Measurements from ENCODE around the gene UVRAG.
"Not testable (repeated sequence)": the region's sequence is repeated elsewhere in the genome, so short reads cannot be mapped to it uniquely, and the experiment has no call there.

Gene UVRAG

DNA sequence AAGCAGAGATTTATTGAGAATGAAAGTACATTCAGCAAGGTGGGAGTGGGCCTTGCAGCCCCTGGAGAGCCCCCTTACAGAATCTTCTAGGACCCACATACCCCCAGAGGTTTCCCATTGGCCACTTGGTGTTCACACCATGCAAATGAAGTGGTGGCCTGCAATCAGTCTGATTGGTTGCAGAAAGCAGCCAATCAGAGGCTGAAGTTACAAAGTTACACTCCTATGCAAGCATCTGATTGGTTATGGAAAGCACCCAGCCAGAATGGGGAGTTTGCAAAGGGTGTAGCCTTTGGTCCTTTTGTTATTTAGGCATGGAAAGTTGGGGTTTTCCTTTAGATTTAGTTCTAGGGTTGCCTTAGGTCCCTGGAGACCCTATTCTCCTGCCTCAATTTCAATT is 34.9 kb downstream of the UVRAG start:
- DNase-seq, result no peak

DNA sequence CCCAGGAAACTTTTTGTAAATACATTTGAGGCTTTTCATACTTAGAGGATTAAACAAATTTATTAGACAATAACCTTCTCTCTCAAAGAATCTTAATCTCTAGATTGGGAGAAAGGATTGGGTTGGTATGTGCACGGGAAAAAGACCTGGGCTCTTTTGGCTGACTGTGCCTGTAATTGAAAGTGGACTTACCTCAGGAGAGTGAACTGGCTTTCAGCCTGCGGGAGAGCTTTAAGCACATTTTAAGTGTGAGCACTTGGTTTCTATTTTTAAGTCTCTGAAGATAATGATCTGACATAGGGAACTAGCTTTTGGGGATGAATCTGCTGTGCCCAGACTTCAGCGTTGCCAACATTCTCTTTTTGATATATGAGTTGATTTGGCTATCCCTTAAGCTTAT is 35.8 kb downstream of the UVRAG start:
- DNase-seq, result no peak

DNA sequence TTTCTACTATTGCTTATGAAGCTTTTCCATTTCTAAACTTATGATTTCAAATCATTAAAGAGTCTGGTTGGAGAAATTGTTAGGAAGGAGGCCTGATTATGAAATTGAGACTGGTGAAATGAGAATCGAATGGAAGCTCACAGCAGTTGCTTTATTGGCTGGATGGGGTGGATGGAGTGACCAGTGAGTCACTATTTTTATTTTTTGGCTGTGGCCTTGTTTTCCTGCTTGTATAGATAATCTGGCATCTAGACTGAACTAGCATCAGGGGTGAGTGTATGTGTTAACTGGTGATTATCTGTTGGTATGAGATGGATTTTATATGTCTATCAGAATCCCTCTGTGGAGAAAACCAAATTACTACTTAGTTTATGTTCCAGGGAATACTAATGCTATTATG is 36.2 kb downstream of the UVRAG start:
- DNase-seq, result no peak

DNA sequence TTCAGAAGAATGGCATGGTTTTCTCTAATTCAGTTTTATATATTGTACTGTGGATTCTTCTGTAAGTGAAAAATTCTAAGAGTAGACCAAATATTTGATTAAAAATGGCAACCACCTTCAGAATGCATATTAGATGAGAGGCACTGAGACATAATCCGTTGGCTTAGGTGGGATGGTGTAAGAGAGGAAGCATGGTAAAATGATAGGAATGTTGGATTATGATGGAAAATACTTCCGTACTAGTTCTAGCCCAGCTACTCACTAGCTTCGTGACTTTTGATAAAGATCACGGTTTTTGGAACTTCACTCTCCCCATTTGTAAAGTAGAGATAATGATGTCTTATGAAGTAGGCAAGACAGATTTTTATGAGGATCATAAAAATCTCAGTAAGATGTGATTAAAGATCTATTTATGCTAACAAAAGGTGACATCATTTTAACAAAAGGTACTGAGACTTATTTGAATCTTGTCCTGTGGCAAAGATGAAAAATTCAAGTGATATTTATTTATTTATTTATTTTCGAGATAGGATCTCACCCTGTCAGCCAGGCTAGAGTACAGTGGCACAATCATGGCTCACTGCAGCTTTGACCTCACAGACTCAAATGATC is 37.5 kb downstream of the UVRAG start:
- no peak for DNase-seq

DNA sequence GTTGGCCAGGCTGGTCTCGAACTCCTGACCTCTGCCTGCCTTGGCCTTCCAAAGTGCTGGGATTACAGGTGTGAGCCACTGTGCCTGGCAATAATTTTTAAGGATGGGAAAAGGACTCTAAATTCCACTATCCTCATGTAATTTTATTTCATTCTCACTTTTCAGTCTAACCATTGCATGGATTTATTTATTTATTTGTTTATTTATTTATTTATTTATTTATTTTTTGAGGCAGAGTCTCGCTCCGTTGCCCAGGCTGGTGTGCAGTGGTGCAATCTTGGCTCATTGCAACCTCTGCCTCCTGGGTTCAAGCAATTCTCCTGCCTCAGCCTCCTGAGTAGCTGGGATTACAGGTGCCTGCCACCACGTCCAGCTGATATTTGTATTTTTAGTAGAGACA is 38.6 kb downstream of the UVRAG start:
- DNase-seq, result not testable (repeated sequence)

GRCh38 chr11:75853971-75854370 is 39.0 kb downstream of the UVRAG start:
- no peak for DNase-seq

GRCh38 chr11:75855206-75855605 is 40.2 kb downstream of the UVRAG start:
- DNase-seq, result no peak

DNA sequence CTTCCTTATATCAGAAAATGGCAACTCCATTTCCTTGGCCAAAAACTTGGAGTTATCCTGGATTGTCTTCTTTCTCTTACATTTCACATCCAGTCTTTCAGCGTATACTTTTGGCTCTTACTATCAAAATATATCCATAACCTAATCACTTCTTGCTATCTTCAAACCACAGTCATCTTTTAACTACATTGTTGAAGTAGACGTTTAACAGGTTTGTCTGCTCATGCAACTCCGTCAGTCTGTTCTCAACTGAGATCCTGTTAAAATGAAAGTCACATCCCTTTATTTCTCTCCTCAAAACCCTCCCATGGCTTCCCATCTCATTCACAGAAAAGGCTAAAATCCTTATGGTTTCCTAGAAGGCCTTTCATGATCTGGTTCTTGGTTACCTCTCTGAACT is 41.9 kb downstream of the UVRAG start:
- DNase-seq, result no peak

GRCh38 chr11:75858042-75858441 is 43.0 kb downstream of the UVRAG start:
- no peak for DNase-seq

- no peak for DNase-seq
Observed at GRCh38 chr11:75858613-75859012, 43.6 kb downstream of the UVRAG start.

DNA sequence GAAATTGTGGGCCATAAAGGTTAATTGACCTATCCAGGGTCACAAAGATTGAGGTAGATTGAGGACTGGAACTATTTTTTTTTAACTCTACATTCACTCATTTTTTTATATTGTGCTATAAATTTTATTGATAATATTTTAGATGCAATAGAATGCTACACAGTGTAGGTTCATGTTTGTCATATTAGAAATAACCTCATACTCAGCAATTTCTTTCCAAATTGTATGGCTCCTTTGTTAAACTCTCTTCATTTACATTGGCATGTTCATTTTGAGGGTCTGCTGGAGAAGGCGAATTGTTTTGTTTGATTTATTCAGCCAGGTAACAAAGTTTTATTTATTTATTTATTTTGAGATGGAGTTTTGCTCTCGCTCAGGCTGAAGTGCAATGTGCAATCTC is 44.6 kb downstream of the UVRAG start:
- DNase-seq, result no peak

DNA sequence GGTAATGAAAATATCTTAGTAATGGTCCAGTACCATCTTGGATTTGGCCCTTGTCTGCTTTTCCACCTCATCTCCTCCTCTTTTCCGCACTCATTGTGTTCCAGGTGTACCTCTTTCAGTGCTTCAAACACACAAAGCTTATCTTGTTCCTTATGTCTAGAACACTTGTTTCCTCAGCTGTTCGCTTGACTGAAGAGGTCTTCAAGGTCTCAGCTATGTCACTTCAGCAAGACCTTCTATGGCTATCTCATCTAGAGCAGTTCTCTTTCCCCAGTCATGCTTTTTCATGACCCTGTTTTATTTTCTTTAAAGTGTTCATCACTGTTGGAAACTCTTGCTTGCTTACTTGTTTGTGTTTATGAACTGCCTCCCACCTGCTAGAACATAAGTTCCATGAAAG is 47.4 kb downstream of the UVRAG start:
- no peak for DNase-seq

GRCh38 chr11:75867778-75868374 is 52.9 kb downstream of the UVRAG start:
- peak; percentile 58 for DNase-seq

GRCh38 chr11:75868990-75869389 is 54.0 kb downstream of the UVRAG start:
- no peak for DNase-seq

GRCh38 chr11:75869661-75870455 is 54.8 kb downstream of the UVRAG start:
- DNase-seq, result no peak

- no peak for DNase-seq
Observed at GRCh38 chr11:75872887-75873416, 57.9 kb downstream of the UVRAG start.

GRCh38 chr11:75873417-75874221 is 58.6 kb downstream of the UVRAG start:
- DNase-seq, result no peak

DNA sequence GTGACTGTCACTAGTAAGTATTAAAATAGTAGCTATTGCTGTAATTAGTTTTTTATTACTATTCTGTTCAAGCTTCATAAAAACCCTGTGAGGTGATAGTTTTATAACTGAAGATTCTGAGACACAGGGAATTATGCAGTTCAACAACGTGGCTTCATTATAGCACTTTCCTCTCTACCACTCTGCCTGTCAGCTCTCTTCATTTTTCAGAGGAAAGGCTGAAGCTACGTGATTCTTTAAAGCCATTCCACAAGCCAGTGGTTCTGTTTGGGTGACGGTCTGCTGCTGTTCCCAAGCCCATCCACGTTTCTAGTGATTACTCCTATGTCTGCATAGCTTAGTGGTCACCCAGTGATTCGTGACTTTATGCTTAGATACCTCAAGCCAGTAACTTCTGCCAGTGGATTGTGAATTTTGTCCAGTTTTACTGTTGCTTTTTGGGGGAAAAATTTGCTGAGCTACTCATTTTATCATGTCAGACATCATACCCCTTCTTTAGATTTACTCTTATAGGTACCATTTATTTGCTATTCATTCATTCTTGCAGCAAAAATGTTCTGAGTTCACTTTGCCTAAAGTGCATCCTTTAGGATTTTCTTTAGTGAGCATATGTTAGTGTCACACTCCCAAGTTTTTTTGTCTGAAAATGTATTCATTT is 59.8 kb downstream of the UVRAG start:
- no peak for DNase-seq

DNA sequence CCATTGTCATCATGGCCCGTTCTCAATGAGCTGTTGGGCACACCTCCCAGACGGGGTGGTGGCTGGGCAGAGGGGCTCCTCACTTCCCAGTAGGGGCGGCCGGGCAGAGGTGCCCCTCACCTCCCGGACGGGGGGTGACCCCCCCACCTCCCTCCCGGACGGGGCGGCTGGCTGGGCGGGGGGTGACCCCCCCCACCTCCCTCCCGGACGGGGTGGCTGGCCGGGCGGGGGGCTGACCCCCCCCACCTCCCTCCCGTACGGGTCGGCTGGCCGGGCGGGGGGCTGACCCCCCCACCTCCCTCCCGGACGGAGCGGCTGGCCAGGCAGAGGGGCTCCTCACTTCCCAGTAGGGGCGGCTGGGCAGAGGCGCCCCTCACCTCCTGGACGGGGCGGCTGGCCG is 62.3 kb downstream of the UVRAG start:
- not testable (repeated sequence) for DNase-seq

GRCh38 chr11:75877931-75878330 is 62.9 kb downstream of the UVRAG start:
- DNase-seq, result not testable (repeated sequence)

GRCh38 chr11:75878933-75879332 is 63.9 kb downstream of the UVRAG start:
- no peak for DNase-seq

DNA sequence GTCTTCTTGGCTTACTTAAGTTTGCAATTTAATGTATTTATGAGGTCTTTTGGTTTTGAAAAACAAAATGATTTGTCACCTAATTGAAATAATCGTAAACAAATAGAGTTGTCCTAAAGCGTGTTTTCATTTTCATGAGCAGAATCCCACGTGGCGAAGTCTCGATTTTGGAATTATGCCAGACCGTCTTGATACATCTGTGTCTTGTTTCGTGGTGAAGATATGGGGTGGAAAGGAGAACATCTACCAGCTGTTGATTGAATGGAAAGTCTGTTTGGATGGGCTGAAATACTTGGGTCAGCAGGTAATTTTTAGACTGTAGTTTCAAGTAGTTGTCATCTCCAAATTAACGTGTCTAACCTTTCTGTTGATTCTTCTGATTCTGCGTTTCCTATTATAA is 64.7 kb downstream of the UVRAG start:
- no peak for DNase-seq

GRCh38 chr11:75880343-75880742 is 65.3 kb downstream of the UVRAG start:
- not testable (repeated sequence) for DNase-seq
